ENCODE results near the gene B4GALNT3.

GRCh38 chr12:462936-463705 lies 3.4 kb downstream of the B4GALNT3 start:
- no peak for TF ChIP-seq CTCF (IDR thresholded peaks at IDR 0.05 in 4 of 5, conservative IDR thresholded peaks at IDR 0.05 in 1 of 5)
- no peak for TF ChIP-seq POLR2A (IDR thresholded peaks at IDR 0.05)

Data from gastrocnemius medialis (tissue), 4 donors.